Endothelial cell of umbilical vein (primary cell): ENCODE measurements around the gene LDLRAD3. TPM values are rescaled to one million over a fixed set of nuclear protein-coding genes. Genes with fewer than 3 reads are reported as not detected.

Experiments
- BruUV-seq: library from RNA; stranded (reverse); fragments of 400-500 nt; replicated peaks from 2 replicates; lab custom pipeline; 2021; lab: Mats Ljungman, UMichigan
- CTCF ChIA-PET: fragments of 300-600, 350-600 bp; sonication (Branson Sonifier 250); formaldehyde crosslinking; loops from one replicate; lab custom pipeline; 2021; ENCODE audit warnings: antibody characterized with exemption, inconsistent platforms; lab: Charles Lee
- POLR2A ChIA-PET: fragments of 300-600, 350-600 bp; sonication (Branson Sonifier 250); formaldehyde crosslinking; loops from one replicate; lab custom pipeline; 2021; ENCODE audit warnings: antibody characterized with exemption, inconsistent platforms; lab: Charles Lee
- DNase-seq: peaks from one replicate; pipeline ENCODE4 v3.0.0-alpha.2; 2011; ENCODE audit warnings: low read depth, low spot score
- FAIRE-seq: peaks from 2 replicates; lab custom pipeline; 2011; peaks lifted over from hg19 to GRCh38; lab: Jason Lieb, UNC
- H2AFZ ChIP-seq: 2 replicates; pipeline ENCODE4 v1.6.0; 2012; ENCODE audit warnings: low read depth, low read length, control low read depth, inconsistent platforms
- H3K27ac ChIP-seq: 2 replicates; pipeline ENCODE4 v1.5.1; 2011; ENCODE audit warnings: low read depth, mild to moderate bottlenecking, control low read depth, low read length, moderate library complexity; ENCODE audit not compliant: insufficient read depth
- H3K27me3 ChIP-seq, 2 experiments: 2 replicates each; pipeline versions ENCODE4 v1.6.0 to v1.6.1; 2011; ENCODE audit warnings: low read length in 2 of 2, mixed read lengths in 1 of 2; ENCODE audit not compliant: control insufficient read depth in 2 of 2, insufficient read depth in 2 of 2
- H3K36me3 ChIP-seq, 2 experiments: 2 replicates in 1 of 2; 3 replicates in 1 of 2; pipeline ENCODE4 v1.5.1; 2011; ENCODE audit warnings: low read length in 2 of 2, mild to moderate bottlenecking in 1 of 2, moderate library complexity in 1 of 2; ENCODE audit not compliant: control insufficient read depth in 2 of 2, insufficient read depth in 2 of 2; ENCODE audit errors: extremely low read depth in 1 of 2
- H3K4me1 ChIP-seq: 3 replicates; pipeline ENCODE4 v1.5.1; 2011; ENCODE audit warnings: mild to moderate bottlenecking, low read length; ENCODE audit not compliant: control insufficient read depth, insufficient read depth; ENCODE audit errors: extremely low read depth
- H3K4me2 ChIP-seq: 2 replicates; pipeline ENCODE4 v1.6.1; 2011; ENCODE audit warnings: low read length, control low read depth, mixed read lengths; ENCODE audit not compliant: insufficient read depth
- H3K4me3 ChIP-seq, 3 experiments: fragments of 200-600 bp in 1 of 3; sonication (generic), shearing (Covaris generic) in 1 of 3; replicated peaks in 1 of 3; 2 replicates each; pipeline ENCODE4 v1.5.1; 2011 to 2016; ENCODE audit warnings: control low read depth in 3 of 3, low read length in 3 of 3, mild to moderate bottlenecking in 2 of 3, inconsistent platforms in 1 of 3, low read depth in 1 of 3, moderate library complexity in 1 of 3; ENCODE audit not compliant: insufficient read depth in 1 of 3
- H3K79me2 ChIP-seq: 2 replicates; pipeline ENCODE4 v1.6.0; 2012; ENCODE audit warnings: low read length, inconsistent platforms; ENCODE audit not compliant: control insufficient read depth, insufficient read depth
- H3K9ac ChIP-seq: replicated peaks from 2 replicates; pipeline ENCODE3; 2011; ENCODE audit warnings: low read length, control low read depth; ENCODE audit not compliant: insufficient read depth; ENCODE audit errors: extremely low read depth
- H3K9me1 ChIP-seq: replicated peaks from 3 replicates; pipeline ENCODE4 v1.6.0; 2011; ENCODE audit warnings: mild to moderate bottlenecking, low read length; ENCODE audit not compliant: control insufficient read depth, insufficient read depth; ENCODE audit errors: extremely low read depth
- H3K9me3 ChIP-seq: replicated peaks from 2 replicates; pipeline ENCODE4 v1.5.1; 2012; ENCODE audit warnings: low read length, inconsistent platforms; ENCODE audit not compliant: control insufficient read depth, insufficient read depth
- H4K20me1 ChIP-seq: replicated peaks from 2 replicates; pipeline ENCODE3; 2011; ENCODE audit warnings: mild to moderate bottlenecking, low read length; ENCODE audit not compliant: control insufficient read depth, insufficient read depth; ENCODE audit errors: extremely low read depth
- CTCF ChIP-seq, 2 donors: IDR thresholded peaks; 1 replicate in 1 of 2; 2 replicates in 1 of 2; pipeline ENCODE4 v1.5.1; 2011; ENCODE audit warnings: low read length in 2 of 2, mild to moderate bottlenecking in 2 of 2, moderate library complexity in 2 of 2, control low read depth in 1 of 2, inconsistent platforms in 1 of 2, low read depth in 1 of 2; ENCODE audit not compliant: insufficient read depth in 1 of 2; ENCODE audit errors: extremely low read depth in 1 of 2
- EZH2 ChIP-seq: IDR thresholded peaks from 2 replicates; pipeline ENCODE4 v1.6.1; 2012; ENCODE audit warnings: borderline replicate concordance, low read depth, mild to moderate bottlenecking, moderate library complexity, low read length, inconsistent platforms; ENCODE audit not compliant: severe bottlenecking
- FOS ChIP-seq: IDR thresholded peaks from 2 replicates; pipeline ENCODE4 v1.6.1; 2011; ENCODE audit warnings: mild to moderate bottlenecking, low read length, moderate library complexity, borderline replicate concordance; ENCODE audit not compliant: insufficient read depth
- GATA2 ChIP-seq: IDR thresholded peaks from 2 replicates; pipeline ENCODE4 v1.7.0; 2011; ENCODE audit warnings: low read depth, mild to moderate bottlenecking, moderate library complexity, mixed read lengths, low read length; ENCODE audit not compliant: insufficient read length, insufficient read depth
- JUN ChIP-seq: IDR thresholded peaks from 2 replicates; pipeline ENCODE4 v1.6.1; 2011; ENCODE audit warnings: borderline replicate concordance, low read depth; ENCODE audit not compliant: insufficient read length, insufficient read depth
- MAX ChIP-seq: IDR thresholded peaks from 2 replicates; pipeline ENCODE4 v1.6.1; 2011; ENCODE audit not compliant: insufficient read depth, insufficient read length
- MYC ChIP-seq: IDR thresholded peaks from one replicate; pipeline ENCODE4 v1.6.1; 2011; ENCODE audit warnings: mild to moderate bottlenecking, low read depth, low read length
- POLR2A ChIP-seq: IDR thresholded peaks from 2 replicates; pipeline ENCODE4 v1.6.1; 2012; ENCODE audit warnings: low read depth, mild to moderate bottlenecking, control low read depth, low read length
- POLR2AphosphoS5 ChIP-seq: IDR thresholded peaks from 2 replicates; pipeline ENCODE4 v1.6.1; 2012; ENCODE audit warnings: low read depth, mild to moderate bottlenecking, control low read depth, low read length, moderate library complexity; ENCODE audit not compliant: insufficient read depth
- dilution Hi-C: fragments of 300-500 bp; cut with MboI; formaldehyde crosslinking; loops from one replicate; pipeline ENCODE4 v1.15.0; 2019; ENCODE audit warnings: low sequenced_read_pairs; ENCODE audit not compliant: extremely low pct_ligation_motif_present
- intact Hi-C: fragments of 100-400 bp; cut with micrococcal nuclease; formaldehyde crosslinking; loops from one replicate; pipeline ENCODE4 v1.10.0; 2022
- polyA plus RNA-seq, 4 experiments: library from polyadenylated mRNA; depleted of rRNA in 3 of 4; stranded (reverse) in 3 of 4; unstranded in 1 of 4; fragments of >200 nt; gene quantifications; 2 replicates each; pipeline versions ENCODE4 v1.2.1 to v1.2.3, GENCODE V29; 2011 to 2012; ENCODE audit warnings: missing spikeins in 1 of 4
- total RNA-seq: library from RNA; stranded (reverse); gene quantifications from 2 replicates; pipeline ENCODE4 v1.2.3, GENCODE V29; 2021

The LDLRAD3 gene
- total and polyA plus RNA-seq, 2 donors (not counting 3 experiments of a cell fraction or from before 2014, with no cell fraction given), result 17.9 to 25.1 TPM

- intact Hi-C loops (no loop called here), dilution Hi-C loops (no loop called here)
- FAIRE-seq, result no peak
- DNase-seq, result no peak
- H3K4me1 ChIP-seq, result no peaks in the 10 kb centered on the region
- no peaks in the 10 kb centered on the region for H3K9me1 ChIP-seq
- H3K79me2 ChIP-seq, result no peaks in the 10 kb centered on the region
- no peak overlapping the region for H2AFZ ChIP-seq
- H3K4me2 ChIP-seq, result no peak overlapping the region
- TF ChIP-seq GATA2 (no peak), MYC (no peak), MAX (no peak), POLR2AphosphoS5 (no peak), POLR2A (no peak), FOS (no peak), CTCF (IDR thresholded peaks at IDR 0.05; ENCODE audit: extremely low read depth in 1 of 2, insufficient read depth in 1 of 2, low read depth in 1 of 2, low read length in 2 of 2) (no peak), JUN (no peak), EZH2 (no peak)
- no peaks in the 10 kb centered on the region for H3K36me3 ChIP-seq
- no TSS peak for BruUV-seq
- no peak overlapping the region for H3K27ac ChIP-seq
- ChIA-PET POLR2A (no interaction called here), CTCF (interaction anchor here (3.1 to 4.0 kb wide), 2 partner anchors 85 to 225 kb away, joined by 16 to 20 read pairs; no protein-coding TSS in a partner anchor)
- H3K4me3 ChIP-seq, result no peak overlapping the region
- no peak overlapping the region for H3K9ac ChIP-seq
- no peaks in the 10 kb centered on the region for H3K9me3 ChIP-seq
- H4K20me1 ChIP-seq, result no peaks in the 10 kb centered on the region
- H3K27me3 ChIP-seq, result no peaks in the 10 kb centered on the region
These were observed 103.1 kb downstream of the LDLRAD3 start for GRCh38 chr11:36046932-36047331.
